ENCODE results near the gene PDE6A.

PDE6A gene

GRCh38 chr5:149857499-149857898 is 87.1 kb downstream of the PDE6A start:
- DNase-seq: no peak

DNA sequence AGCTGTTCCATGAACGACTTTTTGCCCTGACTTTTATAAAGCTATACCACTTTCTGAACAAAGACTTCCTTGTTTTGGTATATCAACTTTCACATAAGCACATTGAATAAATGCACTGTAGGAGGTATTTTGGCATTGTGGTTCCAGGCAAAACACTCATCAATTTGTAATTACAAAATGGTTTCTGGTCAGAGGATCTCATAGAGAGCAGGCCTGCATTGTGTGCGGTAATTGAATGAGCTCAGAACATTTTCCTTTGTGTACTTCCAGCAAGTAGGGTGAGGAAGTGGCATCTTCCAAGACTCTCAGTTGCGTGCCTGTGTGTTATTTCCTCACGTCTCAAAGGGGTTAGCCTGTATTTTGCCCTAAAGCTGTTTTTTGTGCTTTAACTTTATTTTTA is 89.2 kb downstream of the PDE6A start:
- no peak for DNase-seq

DNA sequence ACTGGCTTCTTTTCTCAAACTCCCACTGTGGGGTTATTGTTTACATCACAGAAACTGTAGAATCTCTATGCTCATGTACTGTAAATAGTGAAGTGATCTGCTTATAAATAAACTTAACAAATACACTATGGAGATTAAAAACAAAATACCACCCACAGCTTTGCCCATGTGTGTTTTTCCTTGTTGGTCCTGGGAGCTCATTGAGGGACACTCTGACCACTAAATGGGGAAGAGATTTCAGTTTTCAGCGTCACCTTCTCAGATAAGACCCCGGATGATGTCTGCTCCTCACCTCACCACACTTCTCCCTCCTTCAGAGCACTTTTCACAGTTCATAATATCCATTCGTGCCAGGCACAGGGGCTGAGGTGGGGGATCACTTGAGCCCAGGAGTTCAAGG is 89.7 kb downstream of the PDE6A start:
- no peak for DNase-seq

DNA sequence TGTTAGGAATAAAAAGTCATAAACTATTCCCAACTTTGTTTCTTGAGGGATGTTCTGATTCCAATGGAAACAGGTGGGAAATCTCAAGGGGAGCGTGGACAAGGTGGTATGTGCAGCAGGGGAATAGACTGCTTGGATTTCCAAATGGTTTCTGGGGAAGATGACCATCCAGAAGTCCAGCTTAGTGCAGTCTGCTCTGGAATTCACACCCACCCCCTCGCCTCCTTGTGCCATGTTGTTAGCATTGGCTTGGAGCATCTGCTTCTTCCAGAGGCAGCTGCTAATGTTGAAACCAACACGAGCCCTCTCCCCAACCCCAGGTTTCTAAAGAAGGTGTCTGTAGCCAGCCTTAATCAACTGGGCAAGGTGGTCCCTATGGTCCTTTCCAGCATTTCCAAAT is 90.9 kb downstream of the PDE6A start:
- DNase-seq: no peak

GRCh38 chr5:149853331-149853648 is 91.3 kb downstream of the PDE6A start:
- DNase-seq: no peak

GRCh38 chr5:149852641-149853330 is 91.8 kb downstream of the PDE6A start:
- DNase-seq: no peak

DNA sequence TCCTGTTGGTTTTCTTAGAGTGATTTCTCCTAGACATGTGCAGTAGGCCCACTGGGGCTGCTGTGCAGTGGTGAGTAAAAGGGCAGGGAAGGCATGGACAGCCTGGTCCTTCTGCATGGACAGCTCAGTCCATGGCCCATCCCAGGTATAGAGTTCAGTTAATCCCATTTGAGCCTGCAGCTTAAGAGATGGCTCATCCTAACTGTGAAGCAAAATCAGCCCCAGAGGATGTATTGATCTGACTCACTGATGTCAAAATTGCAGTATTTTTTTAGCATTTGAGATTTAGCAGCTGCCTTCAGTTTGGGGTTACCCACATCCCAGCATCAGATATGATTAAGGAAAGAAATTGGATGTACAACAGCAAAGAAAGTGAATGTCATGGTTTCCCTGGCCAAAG is 93.4 kb downstream of the PDE6A start:
- DNase-seq: no peak

DNA sequence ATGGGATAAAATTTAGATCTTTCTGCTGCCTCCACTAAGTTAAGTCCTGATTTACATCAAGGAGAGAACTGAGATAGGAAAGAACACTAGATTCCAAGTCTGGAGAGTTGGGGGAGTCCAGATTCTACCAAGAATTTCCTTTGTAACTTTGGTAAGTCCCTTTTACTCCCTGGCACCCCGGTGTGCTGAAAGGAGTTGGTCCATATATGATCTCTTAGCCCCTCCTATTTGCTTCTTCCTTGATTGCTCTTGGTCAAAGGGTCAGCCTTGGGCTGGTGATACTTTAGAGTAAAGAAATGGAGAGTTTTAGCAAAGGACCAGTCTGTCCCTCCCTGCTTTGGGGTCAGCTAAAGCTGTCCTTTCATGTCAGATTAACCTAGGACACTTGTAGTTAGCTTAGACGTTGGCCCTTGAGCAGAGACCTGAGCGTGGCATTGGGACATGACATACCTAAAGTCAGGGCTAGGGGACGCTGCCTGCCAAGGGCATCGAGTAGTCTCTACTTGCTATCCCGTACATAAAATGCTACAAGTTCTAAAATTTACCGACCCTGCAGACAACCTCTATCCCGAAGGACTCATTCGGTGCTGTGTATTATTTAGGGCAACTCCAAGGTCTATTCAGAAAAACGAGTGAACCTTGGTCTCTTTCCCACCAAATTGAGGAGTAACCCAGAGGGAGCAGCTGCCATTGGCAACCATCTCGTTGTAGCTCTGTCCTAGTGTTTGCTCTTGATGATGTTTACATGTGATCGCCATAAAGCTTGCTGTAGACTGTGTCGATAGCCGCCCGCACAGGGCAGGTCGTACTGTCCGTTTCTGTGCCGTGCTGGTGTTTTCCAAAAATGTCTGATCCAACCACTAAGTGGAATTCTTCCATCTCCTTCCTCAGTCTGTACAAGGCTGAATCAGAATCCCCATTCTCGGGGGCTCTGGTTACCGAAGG is 94.4 kb downstream of the PDE6A start:
- DNase-seq: no peak

GRCh38 chr5:149849280-149849965 is 95.2 kb downstream of the PDE6A start:
- no peak for DNase-seq

GRCh38 chr5:149847611-149848010 is 97.0 kb downstream of the PDE6A start:
- DNase-seq: no peak

DNA sequence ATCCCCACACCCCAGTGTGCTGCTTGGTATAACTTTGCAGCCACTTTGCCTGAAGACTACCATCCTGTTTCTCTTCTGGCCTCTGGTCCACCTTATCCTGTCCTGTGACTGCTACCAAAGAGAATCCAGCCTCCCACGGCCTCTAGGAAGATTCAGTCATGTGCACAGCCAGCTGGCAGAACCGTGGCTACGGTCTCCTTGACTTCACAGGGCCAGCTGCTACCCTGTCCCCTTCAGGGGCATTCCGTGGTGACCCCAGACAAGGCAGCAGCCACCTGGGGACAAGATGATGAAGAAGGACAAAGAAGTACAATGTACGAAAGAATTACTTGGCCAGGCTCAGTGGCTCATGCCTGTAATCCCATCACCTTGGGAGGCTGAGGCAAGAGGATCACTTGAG is 98.6 kb downstream of the PDE6A start:
- no peak for DNase-seq

GRCh38 chr5:149845601-149846000 is 99.0 kb downstream of the PDE6A start:
- no peak for DNase-seq

- DNase-seq: no peak
Measured at GRCh38 chr5:149841851-149842793, 102.5 kb downstream of the PDE6A start.

- DNase-seq: no peak
Measured at GRCh38 chr5:149840226-149840825, 104.3 kb downstream of the PDE6A start.

DNA sequence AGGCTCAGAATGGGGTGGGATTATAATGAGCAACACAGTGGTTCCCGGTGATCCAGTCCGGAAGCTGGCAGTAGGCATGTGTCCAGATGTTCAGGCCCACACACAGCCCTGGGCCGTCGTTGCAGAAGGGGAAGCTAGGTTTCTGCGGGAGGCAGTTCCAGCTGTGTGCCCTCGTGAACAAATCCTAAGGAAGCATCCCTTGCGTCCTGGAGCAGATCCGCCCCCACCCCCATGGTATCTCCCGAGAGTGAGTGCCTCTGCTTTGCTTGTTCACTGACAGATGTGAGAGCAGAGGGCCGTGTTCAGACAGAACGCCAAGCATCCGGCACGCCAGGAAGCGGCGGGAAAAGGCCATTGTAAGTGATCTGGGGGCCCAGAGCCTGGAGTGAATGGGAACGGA is 104.8 kb downstream of the PDE6A start:
- DNase-seq: no peak

DNA sequence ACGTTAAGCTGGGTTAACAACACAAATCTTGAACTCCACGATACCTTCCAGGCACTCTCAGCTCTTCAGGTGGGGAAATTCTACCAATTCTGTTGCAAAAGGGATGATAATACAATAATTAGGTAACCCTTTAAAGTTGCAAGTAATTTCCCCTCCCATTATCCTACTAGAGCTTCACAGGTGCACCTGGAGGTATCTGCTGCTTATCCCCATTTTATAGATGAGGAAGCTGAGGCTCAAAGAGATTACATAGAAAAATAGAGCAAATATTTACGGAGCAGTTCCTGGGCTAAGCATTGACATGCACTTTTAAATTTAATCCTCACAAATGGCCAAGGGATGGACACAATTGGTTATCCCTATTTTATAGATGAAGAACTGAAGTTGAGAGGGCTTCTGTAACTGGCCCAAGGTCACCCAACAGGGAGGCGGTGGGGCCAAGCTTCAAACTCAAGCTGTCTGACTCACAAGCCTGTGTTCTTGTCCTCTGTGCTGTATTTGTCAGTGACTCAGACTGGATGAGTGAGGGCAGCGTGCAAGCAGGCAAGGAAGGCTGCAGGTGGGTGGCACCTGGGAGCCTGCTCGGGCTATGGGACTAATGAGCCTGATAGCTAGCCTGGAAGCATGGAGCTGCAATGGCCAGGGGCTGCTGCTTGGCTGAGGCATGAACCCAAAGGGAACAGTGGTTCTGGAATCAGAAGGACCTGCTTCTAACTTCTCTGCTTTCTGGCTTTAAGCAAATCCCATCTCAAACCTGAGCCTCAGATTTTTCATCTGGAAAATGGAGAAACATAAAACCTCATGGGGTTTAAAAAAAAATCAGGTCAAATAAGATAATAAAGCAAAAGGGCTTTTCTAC is 105.5 kb downstream of the PDE6A start:
- no peak for DNase-seq

DNA sequence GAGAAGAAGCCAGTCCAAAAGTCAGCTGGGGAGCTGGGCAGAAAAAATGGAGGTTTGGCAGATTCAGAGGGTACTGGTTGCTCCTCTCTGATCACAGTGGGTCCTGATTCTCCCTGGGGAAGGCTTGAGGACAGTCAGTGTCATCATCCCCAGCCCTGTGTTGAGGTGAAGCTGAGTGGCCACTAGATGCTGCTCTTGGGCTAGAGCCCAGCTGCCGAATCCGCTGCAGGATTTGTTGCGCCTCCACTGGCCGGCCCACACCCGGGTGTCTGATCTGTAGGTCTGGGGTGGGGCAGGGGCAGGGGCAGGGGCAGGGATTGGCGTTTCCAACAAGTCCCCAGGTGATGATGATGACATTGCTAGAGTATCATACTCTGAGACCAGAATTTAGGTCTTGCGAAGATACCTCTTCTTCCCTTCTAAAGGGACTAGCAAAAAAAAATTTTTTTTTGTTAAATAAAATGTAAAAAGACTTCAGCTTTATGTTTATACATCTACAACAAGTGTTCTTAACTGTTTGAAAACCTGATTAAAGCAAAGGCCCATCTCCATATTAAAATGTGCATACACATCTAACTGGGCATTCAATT is 106.8 kb downstream of the PDE6A start:
- DNase-seq: no peak

DNA sequence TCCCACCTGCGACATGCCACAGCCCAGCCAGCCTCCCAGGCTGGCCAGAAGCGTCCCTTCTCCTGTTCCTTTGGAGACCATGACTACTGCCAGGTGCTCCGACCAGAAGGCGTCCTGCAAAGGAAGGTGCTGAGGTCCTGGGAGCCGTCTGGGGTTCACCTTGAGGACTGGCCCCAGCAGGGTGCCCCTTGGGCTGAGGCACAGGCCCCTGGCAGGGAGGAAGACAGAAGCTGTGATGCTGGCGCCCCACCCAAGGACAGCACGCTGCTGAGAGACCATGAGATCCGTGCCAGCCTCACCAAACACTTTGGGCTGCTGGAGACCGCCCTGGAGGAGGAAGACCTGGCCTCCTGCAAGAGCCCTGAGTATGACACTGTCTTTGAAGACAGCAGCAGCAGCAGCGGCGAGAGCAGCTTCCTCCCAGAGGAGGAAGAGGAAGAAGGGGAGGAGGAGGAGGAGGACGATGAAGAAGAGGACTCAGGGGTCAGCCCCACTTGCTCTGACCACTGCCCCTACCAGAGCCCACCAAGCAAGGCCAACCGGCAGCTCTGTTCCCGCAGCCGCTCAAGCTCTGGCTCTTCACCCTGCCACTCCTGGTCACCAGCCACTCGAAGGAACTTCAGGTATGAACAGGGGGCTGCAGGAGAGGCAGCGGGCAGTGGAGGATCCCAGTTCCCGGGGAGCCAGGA is 108.0 kb downstream of the PDE6A start:
- no peak for DNase-seq

DNA sequence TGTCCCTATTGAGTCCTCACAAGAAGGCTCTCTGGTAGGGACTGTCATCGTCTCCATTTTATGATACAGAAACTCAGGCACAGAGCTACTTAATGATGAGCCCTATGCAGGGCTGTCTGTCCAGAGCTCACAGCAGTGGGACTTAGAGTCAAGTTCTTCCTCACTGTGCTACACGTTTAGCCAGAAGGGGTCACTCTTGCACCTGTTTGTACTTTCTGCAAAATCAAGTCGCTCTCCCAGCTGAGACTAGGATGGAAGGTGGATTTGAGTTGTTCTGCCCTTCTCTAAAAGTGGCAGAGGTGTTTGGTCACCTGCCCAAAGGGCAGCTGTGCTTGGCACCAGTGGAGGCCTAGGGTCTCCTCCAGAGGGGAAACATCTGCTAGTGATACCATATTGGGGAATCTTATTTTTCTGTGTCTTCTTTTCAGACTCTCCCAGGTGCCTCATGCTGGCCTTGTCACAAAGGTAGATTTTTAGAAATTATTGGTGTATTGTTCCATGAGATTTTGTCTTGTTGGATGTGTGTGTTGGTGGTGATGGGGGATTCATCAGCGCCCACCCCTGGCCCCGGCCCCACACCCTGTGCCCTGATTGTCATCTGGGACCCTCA is 110.2 kb downstream of the PDE6A start:
- DNase-seq: no peak

Measured in NCI-H524 treated with DMSO at 0.1 percent for 48 hours (cell line).